WTC11 (cell line): ENCODE data around the gene LPGAT1. TPM values are rescaled to one million over a fixed set of nuclear protein-coding genes. Genes with fewer than 3 reads are reported as not detected.

Source experiments
- ATAC-seq: fragments of 200-7000 bp; cut with Tn5 transposase; 2 replicates; pipeline ENCODE4 v1.10.0; 2021; ENCODE audit warnings: mild to moderate bottlenecking, moderate library complexity
- CTCF ChIA-PET: fragments of 300-600 bp; sonication (Branson Sonifier 250); formaldehyde crosslinking; loops from one replicate; lab custom pipeline; 2021; ENCODE audit warnings: antibody characterized with exemption; lab: Charles Lee
- POLR2A ChIA-PET: fragments of 350-600 bp; sonication (Branson Sonifier 250); formaldehyde crosslinking; loops from one replicate; lab custom pipeline; 2021; ENCODE audit warnings: antibody characterized with exemption; lab: Charles Lee
- DNase-seq: peaks from one replicate; pipeline ENCODE4 v3.0.0; 2021; ENCODE audit warnings: low spot score
- H3K27ac Mint-ChIP-seq: 2 replicates; pipeline ENCODE4 v1.8.0; 2021; ENCODE audit warnings: mixed read lengths
- H3K27me3 Mint-ChIP-seq: 2 replicates; pipeline ENCODE4 v1.8.0; 2021; ENCODE audit warnings: low read depth, mild to moderate bottlenecking, moderate library complexity, mixed read lengths
- H3K36me3 Mint-ChIP-seq: 2 replicates; pipeline ENCODE4 v1.8.0; 2021; ENCODE audit warnings: mixed read lengths
- H3K4me1 Mint-ChIP-seq: 2 replicates; pipeline ENCODE4 v1.8.0; 2022; ENCODE audit warnings: mixed read lengths
- H3K4me3 Mint-ChIP-seq: 2 replicates; pipeline ENCODE4 v1.8.0; 2021; ENCODE audit warnings: mild to moderate bottlenecking, moderate library complexity, mixed read lengths
- H3K9me3 Mint-ChIP-seq: 2 replicates; pipeline ENCODE4 v1.8.0; 2021; ENCODE audit warnings: mixed read lengths
- AFF4 ChIP-seq: sonication (generic); formaldehyde crosslinking; IDR thresholded peaks from 2 replicates; pipeline ENCODE4 v1.8.1; 2023; ENCODE audit warnings: mild to moderate bottlenecking, missing genetic modification reagents, borderline replicate concordance
- CREB1 ChIP-seq: sonication (generic); formaldehyde crosslinking; IDR thresholded peaks from 2 replicates; pipeline ENCODE4 v1.8.0; 2023; ENCODE audit warnings: mild to moderate bottlenecking, missing genetic modification reagents
- GABPB1 ChIP-seq: sonication (generic); formaldehyde crosslinking; IDR thresholded peaks from 2 replicates; pipeline ENCODE4 v1.8.1; 2023; ENCODE audit warnings: mild to moderate bottlenecking, missing genetic modification reagents
- HMGA2 ChIP-seq: fragments of 250-450 bp; sonication (Bioruptor Pico); IDR thresholded peaks from 2 replicates; pipeline ENCODE4 v1.4.0; 2021; ENCODE audit warnings: mild to moderate bottlenecking, moderate library complexity
- IRF2 ChIP-seq: sonication (generic); formaldehyde crosslinking; IDR thresholded peaks from 2 replicates; pipeline ENCODE4 v1.8.0; 2022; ENCODE audit warnings: low read depth, missing genetic modification reagents, borderline replicate concordance
- NR3C1 ChIP-seq: sonication (generic); formaldehyde crosslinking; conservative IDR thresholded peaks from 2 replicates; pipeline ENCODE4 v1.8.1; 2023; ENCODE audit warnings: low read depth, mild to moderate bottlenecking, missing genetic modification reagents
- USF2 ChIP-seq: sonication (generic); formaldehyde crosslinking; IDR thresholded peaks from 2 replicates; pipeline ENCODE4 v1.8.1; 2023; ENCODE audit warnings: mild to moderate bottlenecking, missing genetic modification reagents, moderate library complexity
- ZNF121 ChIP-seq: sonication (generic); formaldehyde crosslinking; IDR thresholded peaks from 2 replicates; pipeline ENCODE4 v1.8.0; 2023; ENCODE audit warnings: missing genetic modification reagents
- ZNF138 ChIP-seq: sonication (generic); formaldehyde crosslinking; conservative IDR thresholded peaks from 2 replicates; pipeline ENCODE4 v1.8.1; 2022; ENCODE audit warnings: mild to moderate bottlenecking, moderate library complexity, missing genetic modification reagents
- ZNF317 ChIP-seq: sonication (generic); formaldehyde crosslinking; IDR thresholded peaks from 2 replicates; pipeline ENCODE4 v1.8.1; 2023; ENCODE audit warnings: low read depth, mild to moderate bottlenecking, moderate library complexity, missing genetic modification reagents, borderline replicate concordance
- total RNA-seq: library from RNA; stranded (reverse); gene quantifications from 3 replicates; pipeline ENCODE4 v1.2.3, GENCODE V29; 2021
- TF ChIP-seq, protein P1 (sequence below): sonication (generic); formaldehyde crosslinking; IDR thresholded peaks from 2 replicates; pipeline ENCODE4 v1.8.1; 2022; ENCODE audit warnings: low read depth, mild to moderate bottlenecking, moderate library complexity, missing genetic modification reagents, borderline replicate concordance

The LPGAT1 gene
- total RNA-seq, 1 experiment from 2014 or later = 15.1 TPM

- TF ChIP-seq AFF4 (CRISPR knock-in tag) (no peak), ZNF138 (CRISPR knock-in tag) (no peak), NR3C1 (CRISPR knock-in tag) (no peak)
These were observed 32.6 kb downstream of the LPGAT1 start (continued) for GRCh38 chr1:211797994-211798393.

GRCh38 chr1:211791979-211792378 is 38.6 kb downstream of the LPGAT1 start:
- H3K27me3 Mint-ChIP-seq = no peaks in the 10 kb centered on the region
- POLR2A ChIA-PET = no interaction called here
- H3K27ac Mint-ChIP-seq = no peak overlapping the region
- H3K9me3 Mint-ChIP-seq = no peaks in the 10 kb centered on the region
- peak; percentile 76; the same call in 1 of the 2 replicates for TF ChIP-seq ZNF121 (CRISPR knock-in tag)
- TF ChIP-seq, protein P1, sequence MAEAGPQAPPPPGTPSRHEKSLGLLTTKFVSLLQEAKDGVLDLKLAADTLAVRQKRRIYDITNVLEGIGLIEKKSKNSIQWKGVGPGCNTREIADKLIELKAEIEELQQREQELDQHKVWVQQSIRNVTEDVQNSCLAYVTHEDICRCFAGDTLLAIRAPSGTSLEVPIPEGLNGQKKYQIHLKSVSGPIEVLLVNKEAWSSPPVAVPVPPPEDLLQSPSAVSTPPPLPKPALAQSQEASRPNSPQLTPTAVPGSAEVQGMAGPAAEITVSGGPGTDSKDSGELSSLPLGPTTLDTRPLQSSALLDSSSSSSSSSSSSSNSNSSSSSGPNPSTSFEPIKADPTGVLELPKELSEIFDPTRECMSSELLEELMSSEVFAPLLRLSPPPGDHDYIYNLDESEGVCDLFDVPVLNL (CRISPR knock-in tag) = no peak
- ATAC-seq (no peak), DNase-seq (no peak)
- H3K4me3 Mint-ChIP-seq = no peak overlapping the region
- CTCF ChIA-PET = no interaction called here
- peaks cover 5% of the 10 kb centered on the region for H3K36me3 Mint-ChIP-seq
- no peaks in the 10 kb centered on the region for H3K4me1 Mint-ChIP-seq

GRCh38 chr1:211789641-211790464 is 40.7 kb downstream of the LPGAT1 start:
- POLR2A ChIA-PET = no interaction called here
- no peak for ATAC-seq

DNA sequence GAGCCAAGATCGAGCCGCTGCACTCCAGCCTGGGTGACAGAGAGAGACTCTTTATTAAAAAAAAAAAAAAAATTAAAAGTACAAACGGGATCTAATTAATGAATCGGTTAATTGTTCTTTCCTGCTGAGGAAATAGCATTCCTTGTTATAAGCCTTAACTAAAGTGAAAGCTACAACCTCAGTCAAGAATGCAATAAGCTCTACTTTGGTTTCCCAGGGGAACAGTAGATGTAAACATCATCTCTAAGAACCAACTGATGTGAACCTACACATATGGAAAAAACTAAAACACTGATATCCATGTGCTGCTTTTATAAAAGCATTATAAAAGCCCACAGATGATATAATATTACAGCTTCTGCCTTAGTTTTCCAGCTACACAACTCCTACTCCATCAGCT is 41.9 kb downstream of the LPGAT1 start:
- CTCF ChIA-PET = interaction anchor here (0.6 to 1.0 kb wide), 2 partner anchors 62 to 108 kb away, joined by 3 to 4 read pairs; no protein-coding TSS in a partner anchor
- H3K4me3 Mint-ChIP-seq = no peak overlapping the region
- peaks cover 3% of the 10 kb centered on the region; the same call in 1 of the 2 replicates for H3K4me1 Mint-ChIP-seq
- no peak overlapping the region for H3K27ac Mint-ChIP-seq
- no peak for ATAC-seq
- no peaks in the 10 kb centered on the region for H3K9me3 Mint-ChIP-seq
- DNase-seq = no peak
- H3K36me3 Mint-ChIP-seq = peaks cover 5% of the 10 kb centered on the region
- H3K27me3 Mint-ChIP-seq = no peaks in the 10 kb centered on the region
- no peak for TF ChIP-seq CREB1
- POLR2A ChIA-PET = no interaction called here

More at GRCh38 chr1:211789641-211790464, 40.7 kb downstream of the LPGAT1 start:
- TF ChIP-seq GABPB1 (no peak), ZNF317 (CRISPR knock-in tag) (no peak), USF2 (no peak), IRF2 (CRISPR knock-in tag) (no peak), HMGA2 (CRISPR knock-in tag) (no peak)
- Mint-ChIP-seq H3K4me1 (no peaks in the 10 kb centered on the region), H3K27me3 (no peaks in the 10 kb centered on the region), H3K36me3 (peaks cover 5% of the 10 kb centered on the region), H3K9me3 (no peaks in the 10 kb centered on the region), H3K4me3 (no peak overlapping the region), H3K27ac (no peak overlapping the region)
- no peak for DNase-seq
- CTCF ChIA-PET = interaction anchor here (0.6 kb wide), 1 partner anchor 91 kb away, joined by 3 read pairs; no protein-coding TSS in a partner anchor
